EH (cell line): ENCODE results near the gene PFN1.

Experiments used
- DNase-seq: peaks from one replicate; pipeline ENCODE4 v3.0.0-alpha.2; 2015; ENCODE audit warnings: low read depth

The PFN1 gene

GRCh38 chr17:4948166-4948930 lies at the start of gene PFN1:
PFN1 (minus strand) TSS chr17:4948530; CDS start chr17:4948394, 136 bp downstream.
- DNase-seq = peak; percentile 93

- peak; percentile 90 for DNase-seq
These were observed 49.1 kb upstream of the PFN1 start, which contains the start of the genes INCA1 and KIF1C for GRCh38 chr17:4997302-4998026. INCA1 (minus strand) TSS chr17:4997522; CDS start chr17:4994437, 3,085 bp downstream. KIF1C (plus strand) TSS chr17:4997950; CDS start chr17:5000247, 2,297 bp downstream.

GRCh38 chr17:4994081-4994595 lies 45.8 kb upstream of the PFN1 start:
- DNase-seq = no peak

- DNase-seq = peak; percentile 18
These were observed 39.6 kb upstream of the PFN1 start for GRCh38 chr17:4987767-4988567.

- peak; percentile 84 for DNase-seq
These were observed 38.8 kb upstream of the PFN1 start, which contains the start of gene CAMTA2 for GRCh38 chr17:4986951-4987766. CAMTA2 (minus strand) TSS chr17:4987675; CDS start chr17:4986222, 1,453 bp downstream.

GRCh38 chr17:4986403-4986802 lies 38.1 kb upstream of the PFN1 start:
- peak; percentile 55 for DNase-seq

GRCh38 chr17:4982305-4982704 lies 34.0 kb upstream of the PFN1 start:
- DNase-seq = peak; percentile 15

- DNase-seq = peak; percentile 67
These were observed 32.4 kb upstream of the PFN1 start for GRCh38 chr17:4980644-4981216.

GRCh38 chr17:4978726-4979125 lies 30.4 kb upstream of the PFN1 start:
- DNase-seq = no peak

GRCh38 chr17:4974115-4974670 lies 25.9 kb upstream of the PFN1 start:
- no peak for DNase-seq

- DNase-seq = no peak
These were observed 25.2 kb upstream of the PFN1 start for GRCh38 chr17:4973256-4974114.

- no peak for DNase-seq
These were observed 24.4 kb upstream of the PFN1 start for GRCh38 chr17:4972752-4973151.

- DNase-seq = no peak
These were observed 24.0 kb upstream of the PFN1 start for GRCh38 chr17:4972322-4972721.

GRCh38 chr17:4971826-4972225 lies 23.5 kb upstream of the PFN1 start:
- no peak for DNase-seq

GRCh38 chr17:4970273-4970672 lies 21.9 kb upstream of the PFN1 start:
- DNase-seq = no peak

GRCh38 chr17:4969551-4970173 lies 21.3 kb upstream of the PFN1 start:
- DNase-seq = peak; percentile 53

GRCh38 chr17:4969047-4969550 lies 20.8 kb upstream of the PFN1 start:
- DNase-seq = peak; percentile 95

- no peak for DNase-seq
These were observed 20.2 kb upstream of the PFN1 start for GRCh38 chr17:4968486-4969046.
